Stimulated activated CD4-positive, alpha-beta T cell treated with anti-CD3 and anti-CD28 coated beads, Interleukin-4, amount 100 ng/mL, for 1 hour (primary cell): ENCODE measurements around the gene CIITA.
"Not testable (repeated sequence)": the region's sequence is repeated elsewhere in the genome, so short reads cannot be mapped to it uniquely, and the experiment has no call there.

ENCODE experiments used
- DNase-seq: peaks from one replicate; pipeline ENCODE4 v3.0.0-alpha.2; 2020

CIITA gene, protein sequence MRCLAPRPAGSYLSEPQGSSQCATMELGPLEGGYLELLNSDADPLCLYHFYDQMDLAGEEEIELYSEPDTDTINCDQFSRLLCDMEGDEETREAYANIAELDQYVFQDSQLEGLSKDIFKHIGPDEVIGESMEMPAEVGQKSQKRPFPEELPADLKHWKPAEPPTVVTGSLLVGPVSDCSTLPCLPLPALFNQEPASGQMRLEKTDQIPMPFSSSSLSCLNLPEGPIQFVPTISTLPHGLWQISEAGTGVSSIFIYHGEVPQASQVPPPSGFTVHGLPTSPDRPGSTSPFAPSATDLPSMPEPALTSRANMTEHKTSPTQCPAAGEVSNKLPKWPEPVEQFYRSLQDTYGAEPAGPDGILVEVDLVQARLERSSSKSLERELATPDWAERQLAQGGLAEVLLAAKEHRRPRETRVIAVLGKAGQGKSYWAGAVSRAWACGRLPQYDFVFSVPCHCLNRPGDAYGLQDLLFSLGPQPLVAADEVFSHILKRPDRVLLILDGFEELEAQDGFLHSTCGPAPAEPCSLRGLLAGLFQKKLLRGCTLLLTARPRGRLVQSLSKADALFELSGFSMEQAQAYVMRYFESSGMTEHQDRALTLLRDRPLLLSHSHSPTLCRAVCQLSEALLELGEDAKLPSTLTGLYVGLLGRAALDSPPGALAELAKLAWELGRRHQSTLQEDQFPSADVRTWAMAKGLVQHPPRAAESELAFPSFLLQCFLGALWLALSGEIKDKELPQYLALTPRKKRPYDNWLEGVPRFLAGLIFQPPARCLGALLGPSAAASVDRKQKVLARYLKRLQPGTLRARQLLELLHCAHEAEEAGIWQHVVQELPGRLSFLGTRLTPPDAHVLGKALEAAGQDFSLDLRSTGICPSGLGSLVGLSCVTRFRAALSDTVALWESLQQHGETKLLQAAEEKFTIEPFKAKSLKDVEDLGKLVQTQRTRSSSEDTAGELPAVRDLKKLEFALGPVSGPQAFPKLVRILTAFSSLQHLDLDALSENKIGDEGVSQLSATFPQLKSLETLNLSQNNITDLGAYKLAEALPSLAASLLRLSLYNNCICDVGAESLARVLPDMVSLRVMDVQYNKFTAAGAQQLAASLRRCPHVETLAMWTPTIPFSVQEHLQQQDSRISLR

GRCh38 chr16:10876799-10877341, at the start of gene CIITA:
Gene CIITA, plus strand, starts transcription at chr16:10877202. Its CDS starts 129 bp downstream, at chr16:10877331.
- DNase-seq, result peak; percentile 31

GRCh38 chr16:10827691-10828341, 49.2 kb upstream of the CIITA start:
- DNase-seq, result no peak

GRCh38 chr16:10828851-10829366, 48.1 kb upstream of the CIITA start:
- DNase-seq, result no peak

GRCh38 chr16:10829390-10830098, 47.5 kb upstream of the CIITA start:
- DNase-seq, result not testable (repeated sequence)

GRCh38 chr16:10830240-10830639, 46.8 kb upstream of the CIITA start:
- not testable (repeated sequence) for DNase-seq

GRCh38 chr16:10831894-10832886, 44.8 kb upstream of the CIITA start:
- DNase-seq, result no peak

GRCh38 chr16:10833271-10833670, 43.7 kb upstream of the CIITA start:
- no peak for DNase-seq

- no peak for DNase-seq
Measured at GRCh38 chr16:10834130-10834529, 42.9 kb upstream of the CIITA start.

- no peak for DNase-seq
Measured at GRCh38 chr16:10834766-10835165, 42.2 kb upstream of the CIITA start.

GRCh38 chr16:10835281-10835931, 41.6 kb upstream of the CIITA start:
- DNase-seq, result no peak

GRCh38 chr16:10836174-10836853, 40.7 kb upstream of the CIITA start:
- DNase-seq, result no peak

- no peak for DNase-seq
Measured at GRCh38 chr16:10838621-10839278, 38.3 kb upstream of the CIITA start.

DNA sequence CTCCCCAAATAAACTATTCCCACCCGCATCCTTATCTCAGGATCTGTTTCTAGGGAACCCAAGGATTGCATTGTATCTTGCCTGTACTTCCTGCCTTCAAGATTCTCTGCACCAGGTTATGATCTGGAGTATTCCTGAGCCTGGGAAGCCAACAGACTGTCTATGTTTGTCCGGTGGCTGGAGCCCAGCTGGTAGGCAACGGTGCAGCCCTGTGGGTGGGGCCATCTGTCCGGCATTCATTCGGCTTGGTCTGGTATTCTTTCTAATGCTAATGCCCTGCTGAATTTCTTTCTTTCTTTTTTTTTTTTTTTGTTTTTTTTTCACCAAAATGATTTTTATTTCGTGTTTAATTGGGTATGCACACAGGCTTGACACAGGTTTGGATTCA, 37.7 kb upstream of the CIITA start:
- no peak for DNase-seq

GRCh38 chr16:10840703-10841102, 36.3 kb upstream of the CIITA start:
- no peak for DNase-seq

- no peak for DNase-seq
Measured at GRCh38 chr16:10846213-10846998, 30.6 kb upstream of the CIITA start.

DNA sequence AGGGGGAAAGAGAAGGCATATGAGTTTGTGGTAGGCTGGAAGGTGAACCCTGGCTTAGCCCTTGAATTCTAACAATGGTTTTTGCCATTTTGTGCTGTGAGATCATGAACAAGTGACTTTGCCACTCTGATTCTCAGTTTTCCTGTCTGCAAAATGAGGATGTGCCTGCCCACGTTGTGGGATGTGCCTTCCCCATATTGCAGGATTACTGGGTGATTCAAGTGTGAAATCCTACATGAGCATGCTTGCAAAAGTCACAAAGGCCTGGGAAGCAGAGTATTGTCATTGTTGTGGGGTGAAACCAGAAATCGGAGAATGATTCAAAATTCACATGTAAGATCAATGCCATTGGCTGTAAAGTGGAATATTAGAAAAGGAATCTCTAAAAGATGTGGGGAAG, 29.8 kb upstream of the CIITA start:
- DNase-seq, result no peak

GRCh38 chr16:10849736-10850477, 27.1 kb upstream of the CIITA start:
- no peak for DNase-seq
